ENCODE measurements around the gene BICRA.
"Not testable (repeated sequence)": the region's sequence is repeated elsewhere in the genome, so short reads cannot be mapped to it uniquely, and the experiment has no call there.

BICRA gene

DNA sequence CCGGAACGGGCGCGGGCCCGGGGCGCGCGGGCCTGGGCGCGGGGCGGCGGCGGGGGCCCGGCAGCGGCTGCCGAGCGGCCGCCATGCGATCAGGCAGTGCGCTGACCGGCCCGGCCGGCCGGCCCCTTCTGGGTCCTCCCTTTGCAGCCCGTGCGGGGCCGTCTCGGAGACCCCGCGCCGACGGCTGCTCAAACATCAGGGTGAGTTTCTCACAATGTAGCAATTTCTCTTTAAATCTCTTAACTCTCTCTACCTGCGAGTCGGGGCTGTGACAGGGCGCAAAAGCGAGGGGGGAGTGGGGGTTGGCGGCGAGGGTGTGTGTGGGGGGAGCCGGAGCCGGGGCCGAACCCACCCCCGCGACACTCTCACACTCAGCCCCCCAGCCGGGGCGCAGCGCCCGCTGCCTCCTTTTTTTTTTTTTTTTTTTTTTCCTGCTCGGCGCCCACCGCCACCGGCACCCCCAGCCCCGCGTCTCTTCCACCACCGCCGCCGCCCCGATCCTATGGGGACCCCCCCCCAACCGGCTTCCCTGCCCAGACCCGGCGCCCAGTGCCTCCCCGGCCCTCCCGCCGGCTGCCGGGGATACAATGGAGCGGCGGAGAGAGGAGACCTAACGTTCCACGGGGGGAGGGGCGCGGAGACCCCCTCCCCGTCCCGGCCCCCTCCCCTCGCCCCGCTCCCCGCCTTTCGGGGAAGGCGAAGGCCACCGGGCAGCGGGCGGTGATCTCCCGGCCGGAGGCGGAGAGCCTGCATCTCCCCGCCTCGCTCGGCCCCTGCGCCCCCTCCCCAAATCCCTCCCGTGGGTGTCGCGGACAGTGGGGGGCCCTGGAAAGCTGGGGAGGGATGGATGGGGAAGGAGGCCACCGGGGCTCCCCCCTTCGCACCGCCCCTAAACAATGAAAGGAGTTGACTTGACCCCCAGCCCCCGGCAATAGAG, at the start of gene BICRA:
Gene BICRA (plus strand): TSS at position 166 of the 937 bp plus-strand sequence. CDS start 64,441 bp downstream, outside the sequence.
- peak; percentile 84 for DNase-seq

DNA sequence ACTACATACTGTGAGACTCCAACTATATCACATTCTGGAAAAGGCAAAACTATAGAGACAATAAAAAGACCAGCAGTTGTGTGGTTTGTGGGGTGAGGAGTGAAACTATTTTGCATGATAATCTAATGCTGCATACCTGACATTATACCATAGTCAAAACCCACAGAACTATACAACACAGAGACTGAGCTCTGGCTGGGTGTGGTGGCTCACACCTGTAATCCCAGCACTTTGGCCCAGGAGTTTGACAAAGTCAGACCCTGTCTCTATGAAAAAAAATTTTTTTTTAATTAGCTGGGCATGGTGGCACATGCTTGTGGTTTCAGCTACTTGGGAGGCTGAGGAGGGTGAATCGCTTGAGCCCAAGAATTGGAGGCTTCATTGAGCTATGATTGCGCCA, 47.9 kb upstream of the BICRA start:
- DNase-seq, result no peak

DNA sequence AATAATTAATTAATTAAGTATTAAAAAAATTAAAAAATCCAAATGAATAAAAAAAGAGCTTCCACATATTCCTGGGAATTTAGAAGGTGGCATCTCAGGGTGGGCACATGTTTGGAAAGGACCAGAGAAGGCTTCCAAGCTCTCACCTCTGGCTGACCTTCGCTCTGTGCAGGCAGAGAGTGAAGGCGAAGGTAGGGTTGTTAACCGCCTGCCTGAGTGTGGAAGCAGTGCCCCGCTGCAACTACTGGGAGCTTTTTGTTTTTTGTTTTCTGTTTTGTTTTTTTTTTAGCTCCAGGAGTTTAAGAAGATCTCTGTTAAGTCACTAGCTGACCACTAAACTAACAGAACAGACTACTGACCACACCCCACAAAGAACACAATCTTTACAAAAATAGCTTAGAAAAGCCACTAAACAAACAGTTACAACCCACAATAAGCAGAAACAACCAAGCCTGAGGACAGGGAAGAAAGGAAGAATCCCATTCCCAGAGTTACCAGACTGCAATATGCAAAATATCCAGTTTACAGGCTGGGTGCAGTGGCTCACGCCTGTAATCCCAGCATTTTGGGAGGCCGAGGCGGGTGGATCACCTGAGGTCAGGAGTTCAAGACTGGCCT, 47.4 kb upstream of the BICRA start:
- no peak for DNase-seq

DNA sequence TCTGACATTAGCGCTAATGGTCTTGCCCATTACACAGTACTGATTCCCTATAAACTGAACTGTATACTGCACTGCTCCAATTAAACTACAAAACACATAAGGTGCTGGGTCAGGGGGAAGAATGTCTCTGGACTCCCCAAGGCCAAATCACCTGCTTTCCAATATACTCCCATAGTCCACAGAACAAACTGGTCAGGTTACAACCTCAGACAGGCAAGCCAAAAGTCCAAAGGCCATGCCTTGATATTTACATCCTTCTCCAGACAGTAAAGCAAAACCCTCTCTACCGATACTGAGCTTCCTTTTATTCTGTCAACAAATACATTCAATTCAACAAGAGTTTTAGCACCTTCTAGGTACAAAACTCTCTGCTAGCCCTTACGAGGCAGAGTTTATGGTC, 44.9 kb upstream of the BICRA start:
- no peak for DNase-seq

DNA sequence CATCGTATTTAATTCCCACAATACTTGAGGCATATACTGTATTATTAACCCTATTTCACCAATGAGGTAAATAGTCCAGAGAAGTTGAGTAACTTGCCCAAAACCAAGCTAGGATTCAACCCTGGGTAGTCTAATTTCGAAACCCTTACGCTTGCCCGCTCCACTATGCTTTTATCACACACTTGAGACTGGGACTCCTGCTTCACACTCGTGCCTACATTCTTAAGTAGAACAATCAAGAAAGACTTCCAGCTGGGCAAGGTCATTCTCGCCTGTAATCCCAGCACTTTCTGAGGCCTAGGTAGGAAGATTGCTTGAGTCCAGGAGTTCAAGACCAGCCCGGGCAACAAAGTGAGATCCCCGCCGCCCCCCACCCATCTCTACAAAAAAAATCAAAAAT, 39.6 kb upstream of the BICRA start:
- no peak for DNase-seq

DNA sequence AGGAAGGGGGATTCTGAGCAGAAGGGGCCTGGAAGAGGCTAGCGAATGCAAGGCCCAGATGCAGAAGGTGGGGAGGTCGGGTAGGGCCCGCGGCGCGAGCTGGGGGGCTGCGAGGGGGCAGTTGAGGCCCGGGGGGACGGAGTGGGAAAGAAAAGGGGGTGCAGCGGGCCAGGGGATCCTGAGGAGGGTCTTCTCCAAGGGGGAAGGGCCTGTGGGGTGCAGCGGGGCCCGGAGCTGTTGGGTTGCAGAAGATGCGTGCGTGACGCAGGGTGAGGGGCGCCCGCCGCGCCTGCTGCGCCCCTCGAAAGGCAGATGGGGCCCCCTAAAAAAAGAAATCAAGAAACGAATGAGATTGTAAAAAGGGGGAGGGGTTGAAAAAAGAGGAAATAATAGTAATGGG, 36.3 kb upstream of the BICRA start:
- DNase-seq, result no peak

DNA sequence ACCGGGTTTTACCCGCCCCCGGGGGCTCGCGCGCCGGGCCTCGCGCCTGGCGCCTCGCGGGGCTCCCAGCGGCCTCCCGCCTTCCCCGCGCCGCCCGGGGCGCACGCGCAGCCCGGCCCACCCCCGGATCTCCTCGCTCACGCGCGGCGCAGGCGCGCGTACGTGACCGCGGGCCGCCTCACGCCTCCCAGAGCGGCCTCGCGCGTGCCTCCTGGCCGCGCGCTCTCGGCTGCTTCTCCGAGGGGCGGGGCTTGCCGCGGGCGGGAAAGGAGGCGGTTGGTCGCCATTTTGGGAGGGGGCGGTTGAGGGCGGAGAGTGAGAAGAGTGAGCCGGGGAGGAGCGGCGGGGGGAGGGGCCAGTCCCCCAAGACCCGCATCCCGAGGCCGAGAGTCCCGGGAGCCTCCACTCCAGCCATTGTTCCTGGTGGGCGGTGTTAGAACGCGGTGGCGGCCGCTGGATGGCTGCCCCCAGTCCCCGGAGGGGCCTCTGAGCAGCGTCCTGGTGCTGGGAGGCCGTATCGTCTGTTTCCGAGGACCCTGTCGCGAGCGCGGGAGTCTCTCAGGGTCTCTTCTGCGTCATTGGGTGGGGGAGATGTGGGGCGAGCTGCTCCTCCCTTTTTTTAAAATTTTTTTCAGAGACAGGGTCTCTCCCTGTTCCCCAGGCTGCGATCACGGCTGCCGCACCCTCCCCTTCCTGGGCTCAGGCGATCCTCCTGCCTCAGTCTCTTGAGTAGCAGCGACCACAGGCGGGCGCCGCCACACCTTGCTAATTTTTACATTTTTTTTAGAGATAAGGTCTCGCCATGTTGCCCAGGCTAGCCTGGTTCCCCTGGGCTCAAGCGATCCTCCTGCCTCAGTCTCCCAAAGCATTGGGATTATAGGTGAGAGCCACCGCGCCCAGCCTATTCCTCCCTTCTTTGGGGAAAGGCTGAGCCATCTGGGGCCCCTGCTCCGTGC, 35.6 kb upstream of the BICRA start, which contains the start of gene ZNF541:
Gene ZNF541 (minus strand): TSS at position 78 of the 956 bp plus-strand sequence. CDS start 17,292 bp downstream, outside the sequence.
- DNase-seq, result peak; percentile 89

DNA sequence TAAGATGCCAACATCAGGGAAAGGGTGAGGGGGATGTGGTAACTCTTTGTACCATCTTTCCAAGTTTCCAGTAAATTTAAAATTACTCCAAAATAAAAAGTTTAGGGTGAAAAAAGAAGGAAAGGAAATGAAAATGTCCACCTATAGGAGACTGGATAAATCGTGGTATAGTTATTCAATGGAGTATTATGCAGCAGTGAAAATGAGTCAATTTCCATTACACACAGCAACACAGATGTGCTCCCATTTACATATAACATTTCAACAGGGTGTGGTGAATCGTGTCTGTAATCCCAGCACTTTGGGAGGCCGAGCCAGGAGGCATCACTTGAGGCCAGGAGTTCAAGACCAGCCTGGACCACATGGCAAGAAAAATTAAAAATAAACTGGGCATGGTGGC, 28.5 kb upstream of the BICRA start:
- no peak for DNase-seq

DNA sequence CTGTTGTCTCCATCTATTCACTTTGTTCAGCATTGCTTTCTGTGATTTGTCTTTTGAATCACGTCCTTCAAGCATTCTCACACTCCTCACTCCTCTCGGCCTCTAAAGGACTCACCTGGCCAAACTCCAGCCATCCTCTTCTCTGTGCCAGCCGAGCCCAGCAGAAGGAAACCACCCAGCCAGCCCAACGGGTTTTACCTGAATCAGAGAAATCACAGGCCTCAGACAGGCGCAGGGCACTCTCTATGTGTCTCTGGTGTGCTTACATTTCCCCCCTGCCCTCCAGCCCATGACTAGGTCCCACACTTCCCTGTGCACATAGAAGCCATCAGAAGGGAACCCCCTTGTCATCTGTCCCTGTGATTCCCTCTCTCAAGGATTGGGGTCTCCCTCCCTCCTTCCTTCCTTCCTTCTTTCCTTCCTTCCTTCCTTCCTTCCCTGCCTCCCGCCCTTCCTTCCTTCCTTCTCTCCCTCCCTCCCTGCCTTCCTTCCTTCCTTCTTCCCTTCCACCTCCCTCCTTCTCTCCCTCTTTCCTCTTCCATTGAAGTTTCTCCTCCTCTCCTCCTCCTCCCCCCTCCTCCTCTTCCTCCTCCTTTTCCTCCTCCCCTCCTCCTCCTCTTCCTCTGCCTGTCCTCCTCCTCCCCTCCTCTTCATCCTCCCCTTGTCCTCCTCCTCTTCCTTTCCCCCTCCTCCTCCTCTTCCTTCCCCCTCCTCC, 27.2 kb upstream of the BICRA start:
- no peak for DNase-seq

DNA sequence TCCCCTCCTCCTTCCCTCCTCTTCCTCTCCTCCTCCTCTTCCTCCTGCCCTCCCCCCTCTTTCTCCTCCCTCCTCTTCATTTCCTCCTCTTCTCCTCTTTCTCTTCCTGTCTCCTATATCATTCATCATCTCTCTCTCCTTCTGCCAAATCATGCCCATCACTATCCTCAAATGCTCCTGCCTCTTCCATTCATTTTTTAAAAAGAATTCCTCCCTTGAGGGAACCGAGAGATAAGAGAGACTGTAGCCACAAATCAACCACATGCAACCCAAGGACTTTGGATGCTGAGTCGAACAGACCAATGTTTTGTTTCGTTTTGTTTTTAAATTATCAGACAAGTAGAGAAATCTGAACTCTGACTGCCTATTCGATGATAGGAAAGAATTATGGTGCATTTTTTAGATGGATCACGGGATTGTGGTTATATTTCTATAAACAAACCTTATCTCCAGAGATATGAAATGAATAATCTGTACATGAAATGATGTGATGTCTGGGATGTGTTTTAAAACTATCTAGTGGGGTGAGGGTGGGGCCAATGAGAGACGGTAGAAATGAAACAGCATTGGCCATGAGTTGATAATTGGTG, 26.5 kb upstream of the BICRA start:
- DNase-seq, result no peak

DNA sequence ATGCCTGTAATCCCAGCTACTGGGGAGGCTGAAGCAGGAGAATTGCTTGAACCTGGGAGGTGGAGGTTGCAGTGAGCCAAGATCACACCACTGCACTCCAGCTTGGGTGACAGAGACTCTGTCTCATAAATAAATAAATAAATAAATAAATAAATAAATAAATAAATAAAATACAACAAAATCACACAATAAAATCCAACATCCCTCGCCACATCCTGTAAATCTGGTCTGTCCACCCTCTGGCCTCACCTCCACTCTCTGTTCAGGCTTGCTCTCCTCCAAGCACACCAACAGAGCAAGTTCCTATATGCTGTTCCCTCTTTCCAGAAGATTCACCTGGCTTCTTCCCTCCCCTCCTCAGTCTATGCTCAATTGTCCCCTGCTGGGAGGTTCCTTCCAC, 25.8 kb upstream of the BICRA start:
- not testable (repeated sequence) for DNase-seq

DNA sequence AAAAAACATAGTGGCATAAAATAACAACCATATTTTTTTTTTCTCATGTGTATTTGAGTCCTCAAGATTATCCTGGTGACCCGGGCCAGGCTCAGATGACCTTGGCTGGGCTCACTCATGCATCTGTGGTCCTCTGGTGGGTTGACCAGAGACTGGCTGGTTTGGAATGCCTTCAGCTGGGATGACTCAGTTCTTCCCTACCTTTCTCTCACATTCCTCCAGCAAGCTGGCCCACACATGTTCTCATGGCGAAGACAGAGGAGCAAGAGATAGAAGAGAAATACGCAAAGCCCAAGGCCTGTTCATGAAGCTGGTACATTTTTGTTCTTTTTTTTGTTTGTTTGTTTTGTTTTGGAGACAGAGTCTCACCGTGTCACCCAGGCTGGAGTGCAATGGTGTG, 21.6 kb upstream of the BICRA start:
- DNase-seq, result no peak

DNA sequence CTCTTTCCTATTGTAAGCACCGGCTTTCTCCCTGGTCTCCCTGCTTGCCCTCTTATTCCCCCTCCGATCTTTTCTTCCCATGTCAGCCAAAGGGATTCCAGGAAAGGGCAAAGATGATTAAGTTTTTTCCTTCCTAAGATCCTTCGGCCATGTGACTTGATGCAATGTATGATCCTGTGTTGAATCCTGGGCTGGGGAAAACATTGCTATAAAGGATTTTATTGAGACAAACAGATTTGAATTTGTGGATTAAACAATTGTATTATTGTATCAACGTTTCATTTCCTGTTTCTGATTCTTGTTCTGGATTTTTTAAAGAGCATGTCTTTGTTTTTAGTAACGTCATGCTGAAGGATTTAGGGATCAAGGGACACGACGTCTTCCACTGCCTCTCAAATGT, 19.1 kb upstream of the BICRA start:
- DNase-seq, result no peak

DNA sequence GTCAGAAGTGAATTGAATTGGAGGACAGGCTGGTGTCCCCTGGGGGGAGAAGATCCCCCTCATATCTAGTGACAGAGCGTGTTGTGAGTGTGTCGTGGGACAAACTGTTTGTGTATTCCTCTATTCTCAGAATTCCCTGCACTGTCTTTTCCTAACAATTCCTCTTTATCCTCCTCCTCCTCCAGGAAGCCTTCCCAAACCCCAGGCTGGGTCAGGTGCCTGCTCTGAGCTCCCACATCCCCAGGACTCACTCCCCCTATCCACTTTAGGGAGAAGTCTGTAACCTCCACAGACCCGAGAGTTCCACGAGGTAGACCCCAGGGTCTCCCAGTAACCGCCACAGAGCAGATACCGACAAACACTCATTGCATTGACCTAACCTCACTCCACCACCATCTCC, 15.1 kb upstream of the BICRA start:
- no peak for DNase-seq

DNA sequence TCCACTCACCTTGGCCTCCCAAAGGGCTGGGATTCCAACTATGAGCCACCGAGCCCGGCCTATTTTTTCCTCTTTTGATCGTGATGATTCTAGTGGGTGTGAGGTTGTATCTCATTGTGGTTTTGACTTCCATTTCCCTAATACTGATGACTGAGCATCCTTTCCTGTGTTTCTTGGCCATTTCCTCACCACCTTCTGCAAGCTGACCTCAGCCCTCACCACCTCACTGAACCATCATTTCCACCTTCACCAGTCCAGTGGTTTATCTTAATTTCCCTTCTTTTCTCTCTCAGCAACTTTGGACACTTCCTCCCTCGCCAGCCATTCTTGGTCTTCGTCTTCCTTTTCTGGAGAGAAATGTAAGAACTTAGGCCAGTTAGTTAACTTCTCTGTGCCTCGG, 13.0 kb upstream of the BICRA start:
- peak; percentile 33 for DNase-seq

DNA sequence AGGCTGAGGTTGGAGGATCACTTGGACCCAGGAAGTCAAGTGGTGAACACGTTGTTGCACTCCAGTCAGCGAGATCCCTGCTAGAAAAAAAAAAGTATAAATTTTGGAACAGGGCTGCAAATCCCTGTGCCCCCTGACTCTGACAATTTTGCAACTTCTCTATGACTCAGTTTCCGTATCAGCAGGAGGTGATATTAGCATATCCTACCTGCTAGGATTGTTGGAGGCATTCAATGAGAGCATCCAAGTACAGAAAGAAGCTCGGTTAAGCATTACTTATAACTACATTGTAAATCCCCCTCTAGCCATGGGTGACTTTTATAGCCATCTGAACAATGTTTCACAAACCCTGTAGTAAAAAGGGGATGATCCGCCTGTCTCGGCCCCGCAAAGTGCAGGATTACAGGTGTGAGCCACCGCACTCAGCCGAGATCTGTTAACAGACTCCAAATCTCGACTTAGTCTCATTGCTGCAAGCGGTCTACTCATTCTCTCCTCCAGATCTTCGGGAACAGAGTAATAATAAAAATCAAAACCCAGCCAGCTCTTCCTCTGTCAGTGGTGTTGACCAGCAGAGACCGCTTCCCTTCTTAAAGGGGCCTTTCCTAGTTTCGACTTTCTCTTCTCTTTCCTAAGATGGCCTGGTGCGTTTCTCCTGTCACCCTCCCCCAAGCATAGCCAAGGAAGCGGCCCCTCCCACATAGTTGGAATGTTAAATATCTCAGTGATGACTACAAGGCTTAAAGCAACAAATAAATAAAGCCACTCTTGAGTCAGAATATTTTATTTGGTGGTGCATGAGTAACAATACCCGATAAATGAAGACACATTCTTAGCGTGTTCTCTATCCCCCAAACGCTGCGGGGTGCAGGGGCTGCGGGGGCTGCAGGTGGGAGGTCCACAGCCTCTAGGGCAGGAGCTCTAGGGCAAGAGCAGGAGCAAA, 10.3 kb upstream of the BICRA start:
- no peak for DNase-seq

DNA sequence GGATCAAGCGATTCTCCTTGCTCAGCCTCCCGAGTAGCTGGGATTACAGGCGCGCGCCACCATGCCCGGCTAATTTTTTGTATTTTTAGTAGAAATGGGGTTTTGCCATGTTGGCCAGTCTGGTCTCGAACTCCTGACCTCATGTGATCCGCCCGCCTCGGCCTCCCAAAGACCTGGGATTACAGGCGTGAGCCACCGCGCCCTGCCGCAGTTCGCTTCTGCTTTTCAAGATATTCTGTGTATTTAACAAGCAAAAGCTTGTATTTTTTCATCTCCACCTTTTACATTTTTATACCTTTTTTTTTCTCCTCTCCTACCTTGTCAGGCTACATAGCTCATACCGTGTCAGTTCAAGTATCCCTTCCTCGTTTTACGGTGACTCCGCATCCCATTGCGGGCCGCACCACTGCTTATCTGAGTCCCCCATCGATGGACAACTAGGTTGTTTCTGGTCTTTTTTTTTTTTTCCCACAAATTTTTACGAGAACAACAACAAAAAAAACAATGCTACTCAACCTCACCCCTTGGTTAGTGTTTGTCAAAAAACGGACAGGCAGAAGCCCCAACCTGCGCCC, 9.2 kb upstream of the BICRA start:
- not testable (repeated sequence) for DNase-seq

DNA sequence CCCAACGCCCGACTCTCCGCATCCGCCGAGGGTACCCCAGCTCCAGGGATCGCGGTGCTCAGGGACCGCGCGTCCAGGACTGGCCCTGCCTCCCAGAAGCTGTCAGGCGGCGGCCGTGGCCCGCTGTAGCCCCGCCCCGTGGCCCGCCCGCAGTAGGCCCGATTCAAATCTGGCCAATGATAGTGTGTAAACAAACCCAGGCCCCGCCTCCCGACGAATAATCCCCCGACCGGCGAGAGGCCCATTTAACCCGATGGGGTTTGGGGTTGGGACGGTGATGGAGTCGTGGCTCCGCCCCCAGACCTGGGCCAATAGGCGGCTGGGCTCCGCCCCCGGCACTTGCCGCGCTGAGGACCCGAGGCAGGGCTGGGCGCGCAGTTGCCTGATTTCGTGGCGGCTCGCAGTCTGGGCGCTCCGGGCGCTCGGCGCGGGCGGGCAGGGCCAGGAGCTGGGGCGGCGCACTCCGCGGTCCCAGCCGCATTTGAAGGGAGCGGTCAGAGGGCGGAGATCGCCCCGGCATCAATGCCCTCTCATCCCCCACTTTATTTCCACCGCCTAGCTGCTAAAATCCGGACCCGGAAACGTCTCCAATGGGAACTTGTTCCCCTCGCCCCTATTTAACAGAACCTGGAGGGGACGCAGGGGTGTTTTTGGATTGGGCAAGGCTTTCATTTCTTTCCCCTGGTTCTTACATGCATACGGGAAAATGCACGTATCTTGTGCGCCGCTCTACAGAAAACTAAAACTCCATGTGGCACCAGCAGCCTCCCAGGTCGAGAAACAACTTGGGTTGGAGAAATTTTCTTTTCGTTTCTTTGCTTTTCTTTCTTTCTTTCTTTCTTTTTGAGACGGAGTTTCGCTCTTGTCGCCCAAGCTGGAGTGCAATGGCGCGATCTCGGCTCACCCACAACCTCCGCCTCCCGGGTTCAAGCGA, 8.4 kb upstream of the BICRA start:
- peak; percentile 99 for DNase-seq

Data from CD4-positive, alpha-beta T cell treated with Interleukin-15 for 1 hour (primary cell).